ENCODE results near the gene MAGI2. TPM values are rescaled to one million over a fixed set of nuclear protein-coding genes. Genes with fewer than 3 reads are reported as not detected.

The MAGI2 gene
- total RNA-seq, 1 experiment from 2014 or later = 0.22 TPM

DNA sequence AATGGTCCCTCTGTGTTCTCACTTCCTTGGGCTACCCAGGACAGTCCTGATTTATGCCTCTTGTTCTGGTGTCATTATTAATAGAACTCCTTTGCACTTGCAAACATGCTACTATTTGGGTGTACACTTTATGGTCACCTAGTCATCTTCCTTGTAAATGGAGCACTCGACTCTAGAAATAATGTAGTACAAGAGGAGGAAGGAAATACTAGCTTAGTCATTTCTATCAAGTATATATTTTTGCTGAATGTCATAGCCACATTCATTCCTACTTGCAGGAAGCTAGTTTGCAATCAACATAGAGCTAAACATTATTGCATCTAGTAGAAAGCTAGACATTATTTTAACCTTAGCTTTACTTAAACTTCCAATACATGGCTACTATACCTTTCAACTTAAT is 335.3 kb downstream of the MAGI2 start:
- ATAC-seq (no peak), DNase-seq (ENCODE audit: low read depth, low spot score) (no peak)
- CTCF ChIA-PET = no interaction called here
- Histone ChIP-seq H3K9ac (ENCODE audit: low read length) (no peak overlapping the region), H2AFZ (ENCODE audit: low read depth, low read length, poor library complexity, severe bottlenecking) (no peak overlapping the region), H3K79me2 (ENCODE audit: insufficient read depth, low read length) (no peaks in the 10 kb centered on the region), H3K4me1 (ENCODE audit: control insufficient read depth in 1 of 2, insufficient read depth in 2 of 2, low read length in 2 of 2) (no peaks in the 10 kb centered on the region), H3K9me3 (ENCODE audit: control insufficient read depth in 1 of 2, insufficient read depth in 1 of 2, low read depth in 1 of 2, low read length in 2 of 2) (no peaks in the 10 kb centered on the region), H3K9me2 (ENCODE audit: insufficient read depth) (no peaks in the 10 kb centered on the region), H4K20me1 (ENCODE audit: insufficient read depth) (no peaks in the 10 kb centered on the region), H3K4me2 (ENCODE audit: low read length) (no peak overlapping the region), H3K36me3 (ENCODE audit: control insufficient read depth in 1 of 2, insufficient read depth in 2 of 2, low read length in 2 of 2) (no peaks in the 10 kb centered on the region), H3K27me3 (ENCODE audit: insufficient read depth, low read length) (no peaks in the 10 kb centered on the region), H3K4me3 (replicated peaks in 1 of 2; ENCODE audit: low read depth in 1 of 2, low read length in 2 of 2) (no peak overlapping the region), H3K27ac (ENCODE audit: low read depth, low read length) (no peak overlapping the region)
- POLR2A ChIA-PET = no interaction called here
- intact Hi-C loops (cut with micrococcal nuclease) = no loop called here
- RAD21 ChIA-PET (ENCODE audit: low non-redundant PET in 1 of 2, low total read pairs in 2 of 2, uncharacterized antibody in 2 of 2, unreplicated experiment in 2 of 2) = no interaction called here
- no TSS peak for BruUV-seq (replicated peaks)
- TF ChIP-seq CTCF (IDR thresholded peaks at IDR 0.05 in 2 of 3, conservative IDR thresholded peaks at IDR 0.05 in 1 of 3; ENCODE audit: borderline replicate concordance in 1 of 3, insufficient read depth in 1 of 3, low read depth in 2 of 3, low read length in 2 of 3) (no peak), ATF3 (IDR thresholded peaks at IDR 0.05) (no peak), CEBPB (IDR thresholded peaks at IDR 0.05; ENCODE audit: low read depth) (no peak), TCF7L2 (IDR thresholded peaks at IDR 0.05; ENCODE audit: borderline replicate concordance, extremely low read depth, insufficient read depth, insufficient read length) (no peak), ZFX (IDR thresholded peaks at IDR 0.05) (no peak), ELF1 (IDR thresholded peaks at IDR 0.05; ENCODE audit: borderline replicate concordance, low read depth) (no peak), POLR2AphosphoS5 (IDR thresholded peaks at IDR 0.05; ENCODE audit: low read depth, low read length) (no peak), SRF (IDR thresholded peaks at IDR 0.05; ENCODE audit: low read depth) (no peak), YY1 (IDR thresholded peaks at IDR 0.05; ENCODE audit: extremely low read depth, insufficient replicate concordance, low read depth, low read length) (no peak)
- TF ChIP-seq, protein P1, sequence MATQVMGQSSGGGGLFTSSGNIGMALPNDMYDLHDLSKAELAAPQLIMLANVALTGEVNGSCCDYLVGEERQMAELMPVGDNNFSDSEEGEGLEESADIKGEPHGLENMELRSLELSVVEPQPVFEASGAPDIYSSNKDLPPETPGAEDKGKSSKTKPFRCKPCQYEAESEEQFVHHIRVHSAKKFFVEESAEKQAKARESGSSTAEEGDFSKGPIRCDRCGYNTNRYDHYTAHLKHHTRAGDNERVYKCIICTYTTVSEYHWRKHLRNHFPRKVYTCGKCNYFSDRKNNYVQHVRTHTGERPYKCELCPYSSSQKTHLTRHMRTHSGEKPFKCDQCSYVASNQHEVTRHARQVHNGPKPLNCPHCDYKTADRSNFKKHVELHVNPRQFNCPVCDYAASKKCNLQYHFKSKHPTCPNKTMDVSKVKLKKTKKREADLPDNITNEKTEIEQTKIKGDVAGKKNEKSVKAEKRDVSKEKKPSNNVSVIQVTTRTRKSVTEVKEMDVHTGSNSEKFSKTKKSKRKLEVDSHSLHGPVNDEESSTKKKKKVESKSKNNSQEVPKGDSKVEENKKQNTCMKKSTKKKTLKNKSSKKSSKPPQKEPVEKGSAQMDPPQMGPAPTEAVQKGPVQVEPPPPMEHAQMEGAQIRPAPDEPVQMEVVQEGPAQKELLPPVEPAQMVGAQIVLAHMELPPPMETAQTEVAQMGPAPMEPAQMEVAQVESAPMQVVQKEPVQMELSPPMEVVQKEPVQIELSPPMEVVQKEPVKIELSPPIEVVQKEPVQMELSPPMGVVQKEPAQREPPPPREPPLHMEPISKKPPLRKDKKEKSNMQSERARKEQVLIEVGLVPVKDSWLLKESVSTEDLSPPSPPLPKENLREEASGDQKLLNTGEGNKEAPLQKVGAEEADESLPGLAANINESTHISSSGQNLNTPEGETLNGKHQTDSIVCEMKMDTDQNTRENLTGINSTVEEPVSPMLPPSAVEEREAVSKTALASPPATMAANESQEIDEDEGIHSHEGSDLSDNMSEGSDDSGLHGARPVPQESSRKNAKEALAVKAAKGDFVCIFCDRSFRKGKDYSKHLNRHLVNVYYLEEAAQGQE (IDR thresholded peaks at IDR 0.05; ENCODE audit: low read depth) = no peak
